MCF 10A (cell line): ENCODE measurements around the gene SNAPC4. TPM values are rescaled to one million over a fixed set of nuclear protein-coding genes. Genes with fewer than 3 reads are reported as not detected.

ENCODE experiments used
- BruUV-seq: library from RNA; stranded (reverse); fragments of 400-500 nt; replicated peaks from 2 replicates; lab custom pipeline; 2021; lab: Mats Ljungman, UMichigan
- CTCF ChIA-PET: fragments of 300-600 bp; sonication (Branson Sonifier 250); formaldehyde crosslinking; extraction: SDS; loops from one replicate; lab custom pipeline; 2021; ENCODE audit warnings: antibody characterized with exemption, inconsistent platforms; lab: Yijun Ruan, JAX
- POLR2A ChIA-PET: fragments of 300-600, 350-650 bp; sonication (Branson Sonifier 250); formaldehyde crosslinking; extraction: SDS; loops from one replicate; lab custom pipeline; 2020; ENCODE audit warnings: antibody characterized with exemption, inconsistent platforms; lab: Yijun Ruan, JAX
- DNase-seq: peaks from one replicate; pipeline ENCODE4 v3.0.0-alpha.2; 2018; ENCODE audit not compliant: unreplicated experiment
- H3K27ac Mint-ChIP-seq: one replicate; pipeline ENCODE4 v1.8.0; 2022; ENCODE audit warnings: mild to moderate bottlenecking, low read depth, mixed read lengths; ENCODE audit not compliant: unreplicated experiment
- H3K27me3 Mint-ChIP-seq: one replicate; pipeline ENCODE4 v1.8.0; 2022; ENCODE audit warnings: mixed read lengths; ENCODE audit not compliant: insufficient read depth, unreplicated experiment
- H3K36me3 Mint-ChIP-seq: one replicate; pipeline ENCODE4 v1.8.0; 2022; ENCODE audit warnings: mild to moderate bottlenecking, moderate library complexity, mixed read lengths; ENCODE audit not compliant: insufficient read depth, unreplicated experiment
- H3K4me1 Mint-ChIP-seq: one replicate; pipeline ENCODE4 v1.8.0; 2022; ENCODE audit warnings: mixed read lengths; ENCODE audit not compliant: insufficient read depth, unreplicated experiment
- H3K4me3 Mint-ChIP-seq: one replicate; pipeline ENCODE4 v1.8.0; 2022; ENCODE audit warnings: mild to moderate bottlenecking, moderate library complexity, mixed read lengths; ENCODE audit not compliant: unreplicated experiment
- H3K9me3 Mint-ChIP-seq: one replicate; pipeline ENCODE4 v1.8.0; 2022; ENCODE audit warnings: mixed read lengths; ENCODE audit not compliant: unreplicated experiment
- intact Hi-C: fragments of 100-400 bp; cut with micrococcal nuclease; formaldehyde crosslinking; loops from 2 replicates; pipeline ENCODE4 v1.14.1; 2022
- total RNA-seq: library from RNA; stranded (reverse); gene quantifications from 2 replicates; pipeline ENCODE4 v1.2.3, GENCODE V29; 2022
- TF ChIP-seq, protein P1 (sequence below): fragments of 200-600 bp; IDR thresholded peaks from one replicate; pipeline ENCODE4 v1.8.0; 2022; ENCODE audit warnings: antibody characterized with exemption, mild to moderate bottlenecking; ENCODE audit not compliant: unreplicated experiment

SNAPC4 gene
- total RNA-seq, 1 experiment from 2014 or later: 9.9 TPM

DNA sequence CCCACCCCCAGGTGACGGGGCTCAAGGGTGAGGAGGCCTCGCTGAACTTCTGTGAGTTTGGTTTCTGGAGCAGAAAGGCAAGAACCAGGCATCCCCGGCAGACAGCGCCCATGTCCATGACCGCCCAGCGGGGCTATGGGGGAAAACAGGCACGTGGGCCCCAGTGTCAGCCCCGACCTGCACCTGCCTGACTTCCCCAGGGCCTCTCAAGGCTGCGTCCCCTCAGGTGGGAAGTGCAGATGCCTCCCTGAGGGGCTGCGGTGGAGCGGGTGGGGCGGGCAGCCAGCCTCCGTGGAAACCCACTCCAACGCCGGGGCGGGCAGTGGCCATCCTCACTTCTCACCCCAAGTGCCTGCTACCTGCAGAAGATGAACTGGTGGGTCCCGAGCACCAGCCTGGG lies 19.6 kb downstream of the SNAPC4 start:
- no peak for DNase-seq
- TF ChIP-seq, protein P1, sequence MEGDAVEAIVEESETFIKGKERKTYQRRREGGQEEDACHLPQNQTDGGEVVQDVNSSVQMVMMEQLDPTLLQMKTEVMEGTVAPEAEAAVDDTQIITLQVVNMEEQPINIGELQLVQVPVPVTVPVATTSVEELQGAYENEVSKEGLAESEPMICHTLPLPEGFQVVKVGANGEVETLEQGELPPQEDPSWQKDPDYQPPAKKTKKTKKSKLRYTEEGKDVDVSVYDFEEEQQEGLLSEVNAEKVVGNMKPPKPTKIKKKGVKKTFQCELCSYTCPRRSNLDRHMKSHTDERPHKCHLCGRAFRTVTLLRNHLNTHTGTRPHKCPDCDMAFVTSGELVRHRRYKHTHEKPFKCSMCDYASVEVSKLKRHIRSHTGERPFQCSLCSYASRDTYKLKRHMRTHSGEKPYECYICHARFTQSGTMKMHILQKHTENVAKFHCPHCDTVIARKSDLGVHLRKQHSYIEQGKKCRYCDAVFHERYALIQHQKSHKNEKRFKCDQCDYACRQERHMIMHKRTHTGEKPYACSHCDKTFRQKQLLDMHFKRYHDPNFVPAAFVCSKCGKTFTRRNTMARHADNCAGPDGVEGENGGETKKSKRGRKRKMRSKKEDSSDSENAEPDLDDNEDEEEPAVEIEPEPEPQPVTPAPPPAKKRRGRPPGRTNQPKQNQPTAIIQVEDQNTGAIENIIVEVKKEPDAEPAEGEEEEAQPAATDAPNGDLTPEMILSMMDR: no peak
- BruUV-seq: no TSS peak
- no peaks in the 10 kb centered on the region for H3K9me3 Mint-ChIP-seq
- H3K36me3 Mint-ChIP-seq: peaks cover 27% of the 10 kb centered on the region
- intact Hi-C loops: no loop called here
- H3K27ac Mint-ChIP-seq: no peak overlapping the region
- ChIA-PET POLR2A (no interaction called here), CTCF (no interaction called here)
- no peak overlapping the region for H3K4me3 Mint-ChIP-seq
- H3K27me3 Mint-ChIP-seq: no peaks in the 10 kb centered on the region
- no peaks in the 10 kb centered on the region for H3K4me1 Mint-ChIP-seq

DNA sequence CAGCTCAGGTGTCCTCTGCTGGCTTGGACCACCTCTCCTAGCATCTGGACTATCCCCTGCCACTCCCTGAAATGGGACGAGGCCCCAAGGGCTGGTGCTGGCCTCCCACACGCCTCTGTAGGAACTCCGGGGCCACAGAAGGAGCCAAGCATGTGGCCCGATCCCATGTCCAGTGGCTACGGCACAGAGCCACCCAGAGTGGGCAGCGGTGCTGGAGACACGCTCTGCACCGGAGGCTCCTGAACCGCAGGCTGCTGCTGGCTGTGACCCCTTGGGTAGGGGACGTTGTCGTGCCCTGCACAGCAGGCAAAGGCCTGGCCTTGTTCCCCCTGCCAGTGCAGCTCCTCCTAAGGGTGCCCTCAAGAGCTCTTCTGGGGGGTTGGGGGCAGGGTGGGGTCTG lies 20.1 kb downstream of the SNAPC4 start:
- no peak overlapping the region for H3K27ac Mint-ChIP-seq
- H3K4me3 Mint-ChIP-seq: no peak overlapping the region
- ChIA-PET CTCF (no interaction called here), POLR2A (no interaction called here)
- peaks cover 25% of the 10 kb centered on the region for H3K36me3 Mint-ChIP-seq
- H3K4me1 Mint-ChIP-seq: no peaks in the 10 kb centered on the region
- BruUV-seq: no TSS peak
- no peak for DNase-seq
- no peaks in the 10 kb centered on the region for H3K27me3 Mint-ChIP-seq
- H3K9me3 Mint-ChIP-seq: no peaks in the 10 kb centered on the region
- TF ChIP-seq, protein P1: no peak
- intact Hi-C loops: no loop called here

DNA sequence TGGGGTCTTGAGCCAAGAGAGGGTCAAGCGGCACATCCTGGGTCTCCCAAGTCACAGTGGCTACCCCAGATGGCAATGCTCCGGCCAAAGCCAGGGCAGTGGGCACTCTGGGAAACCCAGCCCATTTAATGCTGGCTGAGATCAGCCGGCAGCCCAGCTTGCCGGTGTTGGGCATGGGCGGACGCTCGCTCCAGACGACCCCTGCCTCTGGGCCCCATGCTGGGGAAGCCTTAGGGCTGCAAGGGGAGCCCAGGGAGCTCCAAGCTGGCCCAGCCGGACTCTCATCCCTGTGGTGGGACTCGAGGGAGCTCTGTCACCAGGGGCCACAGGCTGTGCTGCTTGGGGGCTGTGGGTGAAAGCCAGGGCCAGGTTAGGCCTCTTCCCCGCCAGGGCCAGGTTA lies 20.6 kb downstream of the SNAPC4 start:
- CTCF ChIA-PET: no interaction called here
- peaks cover 22% of the 10 kb centered on the region for H3K36me3 Mint-ChIP-seq
- H3K27ac Mint-ChIP-seq: no peak overlapping the region
- H3K27me3 Mint-ChIP-seq: no peaks in the 10 kb centered on the region
- POLR2A ChIA-PET: no interaction called here
- no TSS peak for BruUV-seq
- TF ChIP-seq, protein P1: no peak
- intact Hi-C loops: no loop called here
- no peaks in the 10 kb centered on the region for H3K9me3 Mint-ChIP-seq
- H3K4me3 Mint-ChIP-seq: no peak overlapping the region
- no peaks in the 10 kb centered on the region for H3K4me1 Mint-ChIP-seq
- no peak for DNase-seq

DNA sequence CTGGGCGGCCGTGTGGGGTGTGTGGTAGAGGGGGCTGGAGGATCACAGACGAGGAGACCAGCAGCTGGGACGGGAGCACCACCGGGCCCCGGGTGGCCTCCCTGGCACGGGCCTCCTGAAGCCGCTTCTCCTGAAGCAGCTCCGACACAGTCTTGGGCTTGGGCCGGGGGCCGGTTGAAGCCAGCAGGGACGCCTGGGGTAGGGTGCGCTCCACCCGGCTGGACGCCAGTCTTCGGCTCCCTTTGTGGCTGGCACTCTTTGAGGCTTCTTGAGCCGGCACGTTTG lies 21.0 kb downstream of the SNAPC4 start:
- no peak overlapping the region for H3K27ac Mint-ChIP-seq
- H3K27me3 Mint-ChIP-seq: no peaks in the 10 kb centered on the region
- no peaks in the 10 kb centered on the region for H3K4me1 Mint-ChIP-seq
- no TSS peak for BruUV-seq
- intact Hi-C loops: no loop called here
- peaks cover 20% of the 10 kb centered on the region for H3K36me3 Mint-ChIP-seq
- H3K4me3 Mint-ChIP-seq: no peak overlapping the region
- CTCF ChIA-PET: no interaction called here
- no peak for DNase-seq
- H3K9me3 Mint-ChIP-seq: no peaks in the 10 kb centered on the region
- TF ChIP-seq, protein P1: no peak
- POLR2A ChIA-PET: no interaction called here
